Cardiac fibroblast (primary cell): ENCODE measurements around the gene PDE4D.

Source experiments
- DNase-seq, 2 donors: peaks; one replicate each; pipeline versions ENCODE4 v3.0.0 to v3.0.0-alpha.2; 2010; ENCODE audit warnings: low read depth in 2 of 2
- H3K4me3 ChIP-seq, 2 donors: replicated peaks in 1 of 2; 1 replicate in 1 of 2; 2 replicates in 1 of 2; pipeline ENCODE4 v1.5.1; 2011; ENCODE audit warnings: low read depth in 2 of 2, low read length in 2 of 2, mild to moderate bottlenecking in 2 of 2, moderate library complexity in 1 of 2
- CTCF ChIP-seq: IDR thresholded peaks from one replicate; pipeline ENCODE4 v1.5.1; 2011; ENCODE audit warnings: low read depth, mild to moderate bottlenecking, low read length, inconsistent platforms

PDE4D gene

GRCh38 chr5:59832577-59833301 is 60.8 kb downstream of the PDE4D start:
- no peak for DNase-seq
- no peak for TF ChIP-seq CTCF
- H3K4me3 ChIP-seq, result no peak overlapping the region

DNA sequence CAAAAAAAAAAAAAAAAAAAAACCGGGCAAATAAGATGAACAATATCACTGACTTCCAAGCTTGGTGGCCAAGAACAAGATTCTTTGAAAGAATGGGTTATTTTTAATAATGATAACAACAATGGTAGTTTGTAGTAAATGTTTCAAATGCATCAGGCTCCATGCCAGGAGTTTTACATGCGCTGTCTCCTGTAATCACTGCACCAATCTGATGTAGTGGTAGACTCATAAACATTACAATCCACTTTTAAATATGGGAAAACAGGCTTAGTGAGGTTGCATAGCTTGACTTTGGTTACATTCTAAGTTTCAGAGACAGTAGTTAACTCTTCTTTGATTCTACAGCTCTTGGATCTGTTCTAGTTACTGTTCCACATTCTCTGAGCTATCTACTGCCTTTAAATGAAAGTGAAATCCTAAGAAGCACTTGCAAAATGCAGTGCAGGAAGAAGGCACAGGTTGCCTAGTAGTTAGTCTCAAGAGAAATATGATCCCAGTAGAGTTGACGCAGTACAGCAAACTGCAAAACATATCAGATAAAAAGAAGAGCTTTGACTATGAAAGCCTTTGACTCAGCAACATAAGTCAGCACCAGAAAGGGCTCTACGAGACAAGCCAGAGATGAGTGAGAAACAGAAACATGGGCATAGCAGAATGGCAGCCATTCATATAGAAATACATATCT is 62.1 kb downstream of the PDE4D start:
- H3K4me3 ChIP-seq, result no peak overlapping the region
- DNase-seq, result peak; percentile 9 to 18
- TF ChIP-seq CTCF, result no peak

DNA sequence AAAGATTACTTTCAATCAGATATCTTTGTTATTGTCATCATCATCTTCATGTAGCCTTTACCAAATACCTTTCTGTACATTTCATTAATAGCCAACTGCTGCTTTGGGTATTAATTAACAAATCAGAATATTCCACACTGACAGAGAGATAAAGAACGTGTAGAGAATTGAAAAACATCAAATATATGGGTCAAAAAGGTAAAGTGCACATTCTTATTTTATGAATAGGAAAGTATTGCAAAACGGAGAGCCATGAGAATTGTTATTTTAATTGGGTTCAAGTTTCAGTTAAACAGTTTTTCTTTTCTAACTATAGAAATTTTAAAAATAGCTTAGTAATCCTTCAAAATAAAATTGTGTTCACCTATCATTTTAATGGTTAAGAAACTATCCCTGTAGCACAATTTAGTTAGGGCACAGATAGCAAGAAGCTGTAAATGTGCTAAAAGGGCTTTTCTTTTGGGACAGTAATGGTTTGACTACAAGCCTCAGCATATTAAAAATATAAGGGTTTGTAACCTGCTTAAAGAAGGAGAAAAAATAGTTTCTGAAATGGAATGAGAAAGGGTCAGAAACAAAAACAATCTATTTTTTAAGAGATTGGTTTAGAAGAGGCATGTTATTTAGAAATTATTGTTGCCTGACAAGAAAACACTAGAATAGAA is 62.9 kb downstream of the PDE4D start:
- no peak overlapping the region for H3K4me3 ChIP-seq
- no peak for DNase-seq
- TF ChIP-seq CTCF, result no peak

- TF ChIP-seq CTCF, result no peak
- no peak for DNase-seq
- H3K4me3 ChIP-seq, result no peak overlapping the region
Observed at GRCh38 chr5:59829922-59830321, 63.6 kb downstream of the PDE4D start.

DNA sequence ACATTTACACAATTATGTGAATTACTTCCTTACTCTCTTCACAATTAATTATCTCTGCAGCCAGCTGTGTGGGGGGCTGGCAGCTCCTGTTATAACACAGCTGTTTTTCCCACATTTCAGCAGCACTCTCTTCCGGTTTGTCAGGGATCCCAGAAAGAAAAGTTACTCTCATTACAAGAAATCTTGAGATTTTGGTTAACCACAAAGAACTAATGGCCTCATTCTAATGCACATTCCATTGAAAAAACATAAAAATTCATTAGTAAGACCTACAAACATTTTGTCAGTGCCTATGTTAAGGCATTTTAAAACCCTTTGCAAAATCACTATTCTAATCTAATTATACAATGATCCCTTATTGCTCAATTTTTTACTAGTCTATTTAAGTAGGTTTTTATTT is 64.1 kb downstream of the PDE4D start:
- peak; percentile 50 to 81 for DNase-seq
- no peak for TF ChIP-seq CTCF
- H3K4me3 ChIP-seq, result no peak overlapping the region

DNA sequence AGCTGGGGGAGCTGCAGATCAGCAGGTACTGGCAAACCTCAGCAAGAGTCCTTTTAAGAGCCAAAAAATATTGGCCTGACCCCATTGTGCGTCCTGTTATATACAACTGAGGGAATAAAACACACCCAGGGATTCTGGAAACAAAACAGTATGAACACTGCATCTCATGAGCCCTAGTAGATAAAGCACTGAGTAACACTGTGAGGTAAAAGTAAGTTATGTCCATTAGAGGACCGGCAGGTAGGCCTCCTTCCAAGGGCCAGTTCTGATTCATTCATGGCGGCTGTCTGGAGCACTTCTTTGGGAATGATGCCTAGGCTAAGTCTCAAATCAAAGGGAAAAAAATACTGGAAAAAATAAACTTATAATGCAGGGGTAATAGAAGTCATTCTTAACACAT is 64.9 kb downstream of the PDE4D start:
- peak in 1 of 2 donors; percentile 18 for DNase-seq
- no peak for TF ChIP-seq CTCF

More for the DNA sequence above, 64.9 kb downstream of the PDE4D start:
- H3K4me3 ChIP-seq, result no peak overlapping the region
